IMR-90 (cell line): ENCODE results near the gene SDK1. TPM values are rescaled to one million over a fixed set of nuclear protein-coding genes. Genes with fewer than 3 reads are reported as not detected.

Experiments
- ATAC-seq: fragments of 200-7000 bp; cut with Tn5 transposase; 2 replicates; pipeline ENCODE4 v1.9.1; 2020; ENCODE audit warnings: low read depth, mild to moderate bottlenecking, moderate library complexity
- BruUV-seq: library from RNA; stranded (reverse); fragments of 400-500 nt; replicated peaks from 2 replicates; lab custom pipeline; 2021; lab: Mats Ljungman, UMichigan
- CTCF ChIA-PET: fragments of 300-600 bp; formaldehyde crosslinking; extraction: SDS; loops from one replicate; lab custom pipeline; 2021; ENCODE audit warnings: antibody characterized with exemption; lab: Yijun Ruan, JAX
- POLR2A ChIA-PET: fragments of 300-600 bp; sonication (Branson Sonifier 250); formaldehyde crosslinking; loops from one replicate; lab custom pipeline; 2022; ENCODE audit warnings: antibody characterized with exemption; ENCODE audit not compliant: unreplicated experiment; lab: Charles Lee
- DNase-seq: peaks from one replicate; pipeline ENCODE4 v3.0.0; 2013
- H2AFZ ChIP-seq: replicated peaks from 2 replicates; pipeline ENCODE3; 2013; ENCODE audit warnings: low read length, mild to moderate bottlenecking; ENCODE audit not compliant: poor library complexity
- H2AK5ac ChIP-seq: 2 replicates; pipeline ENCODE4 v1.6.1; 2013; ENCODE audit warnings: low read depth, low read length, inconsistent platforms
- H2AK9ac ChIP-seq: replicated peaks from 2 replicates; pipeline ENCODE3; 2013; ENCODE audit warnings: mild to moderate bottlenecking, low read depth, low read length, moderate library complexity; ENCODE audit not compliant: poor library complexity
- H2BK120ac ChIP-seq: 2 replicates; pipeline ENCODE4 v1.6.1; 2013; ENCODE audit warnings: low read depth, low read length, inconsistent platforms
- H2BK15ac ChIP-seq: 3 replicates; pipeline ENCODE4 v1.6.1; 2013; ENCODE audit warnings: low read depth, low read length, inconsistent platforms
- H2BK20ac ChIP-seq: 2 replicates; pipeline ENCODE4 v1.6.1; 2013; ENCODE audit warnings: low read depth, mild to moderate bottlenecking, inconsistent platforms, low read length, moderate library complexity
- H2BK5ac ChIP-seq: 2 replicates; pipeline ENCODE4 v1.6.1; 2013; ENCODE audit warnings: mild to moderate bottlenecking, low read depth, low read length, inconsistent platforms; ENCODE audit not compliant: poor library complexity, severe bottlenecking
- H3K14ac ChIP-seq: replicated peaks from 2 replicates; pipeline ENCODE4 v1.6.1; 2013; ENCODE audit warnings: low read depth, low read length, inconsistent platforms
- H3K18ac ChIP-seq: 2 replicates; pipeline ENCODE4 v1.6.1; 2013; ENCODE audit warnings: low read depth, low read length, control low read depth
- H3K23ac ChIP-seq: 2 replicates; pipeline ENCODE4 v1.6.1; 2013; ENCODE audit warnings: low read depth, low read length, inconsistent platforms
- H3K27ac ChIP-seq: 2 replicates; pipeline ENCODE4 v1.5.1; 2013; ENCODE audit warnings: mild to moderate bottlenecking, control low read depth, low read length; ENCODE audit not compliant: insufficient read depth
- H3K27me3 ChIP-seq: 2 replicates; pipeline ENCODE4 v1.6.1; 2013; ENCODE audit warnings: low read length; ENCODE audit not compliant: control insufficient read depth, insufficient read depth
- H3K36me3 ChIP-seq: 2 replicates; pipeline ENCODE4 v1.6.1; 2013; ENCODE audit warnings: low read length, mixed read lengths; ENCODE audit not compliant: control insufficient read depth, insufficient read depth
- H3K4ac ChIP-seq: 2 replicates; pipeline ENCODE4 v1.6.1; 2013; ENCODE audit warnings: low read depth, low read length, inconsistent platforms
- H3K4me1 ChIP-seq: 2 replicates; pipeline ENCODE4 v1.6.1; 2013; ENCODE audit warnings: low read length, mixed read lengths; ENCODE audit not compliant: control insufficient read depth, insufficient read depth
- H3K4me2 ChIP-seq: 2 replicates; pipeline ENCODE4 v1.6.1; 2013; ENCODE audit warnings: low read depth, mild to moderate bottlenecking, control low read depth, low read length, moderate library complexity
- H3K4me3 ChIP-seq: 2 replicates; pipeline ENCODE4 v1.5.1; 2013; ENCODE audit warnings: low read depth, mild to moderate bottlenecking, control low read depth, low read length, moderate library complexity; ENCODE audit not compliant: insufficient read depth
- H3K56ac ChIP-seq: 2 replicates; pipeline ENCODE4 v1.6.1; 2013; ENCODE audit warnings: low read length, inconsistent platforms; ENCODE audit not compliant: insufficient read depth; ENCODE audit errors: extremely low read depth
- H3K79me1 ChIP-seq, 2 experiments: 2 replicates each; pipeline ENCODE4 v1.6.1; 2013; ENCODE audit warnings: low read length in 2 of 2, inconsistent platforms in 1 of 2, low read depth in 1 of 2
- H3K9ac ChIP-seq: 2 replicates; pipeline ENCODE4 v1.6.1; 2013; ENCODE audit warnings: low read depth, low read length, control low read depth
- H3K9me1 ChIP-seq: 2 replicates; pipeline ENCODE4 v1.6.1; 2013; ENCODE audit warnings: low read length, inconsistent platforms; ENCODE audit not compliant: insufficient read depth
- H3K9me3 ChIP-seq: 2 replicates; pipeline ENCODE4 v1.6.1; 2013; ENCODE audit warnings: low read length; ENCODE audit not compliant: control insufficient read depth, insufficient read depth
- H4K20me1 ChIP-seq: 2 replicates; pipeline ENCODE4 v1.6.1; 2013; ENCODE audit warnings: low read length, inconsistent platforms; ENCODE audit not compliant: insufficient read depth
- H4K5ac ChIP-seq: 2 replicates; pipeline ENCODE4 v1.6.1; 2013; ENCODE audit warnings: mild to moderate bottlenecking, low read depth, low read length, control low read depth
- H4K8ac ChIP-seq, 2 experiments: 2 replicates each; pipeline ENCODE4 v1.6.1; 2013; ENCODE audit warnings: low read depth in 2 of 2, low read length in 2 of 2, control low read depth in 1 of 2, inconsistent platforms in 1 of 2
- H4K91ac ChIP-seq: 2 replicates; pipeline ENCODE4 v1.6.1; 2013; ENCODE audit warnings: low read depth, low read length, inconsistent platforms; ENCODE audit not compliant: insufficient read depth
- BHLHE40 ChIP-seq: fragments of 150-350 bp; IDR thresholded peaks from 2 replicates; pipeline ENCODE4 v1.6.1; 2016; ENCODE audit warnings: mild to moderate bottlenecking, low read depth, low read length
- CEBPB ChIP-seq: IDR thresholded peaks from 2 replicates; pipeline ENCODE4 v1.6.1; 2012; ENCODE audit warnings: low read depth, low read length, improper control_type of control experiment
- CHD1 ChIP-seq: IDR thresholded peaks from 2 replicates; pipeline ENCODE4 v1.6.1; 2012; ENCODE audit warnings: low read depth, low read length, improper control_type of control experiment
- FOS ChIP-seq: fragments of 150-350 bp; IDR thresholded peaks from 2 replicates; pipeline ENCODE4 v1.6.1; 2016; ENCODE audit warnings: low read depth, low read length
- MAFK ChIP-seq: IDR thresholded peaks from 2 replicates; pipeline ENCODE4 v1.6.1; 2012; ENCODE audit warnings: low read depth, low read length, improper control_type of control experiment
- MAZ ChIP-seq: IDR thresholded peaks from 2 replicates; pipeline ENCODE4 v1.6.1; 2012; ENCODE audit warnings: low read depth, mild to moderate bottlenecking, low read length, improper control_type of control experiment, moderate library complexity, borderline replicate concordance
- MXI1 ChIP-seq: IDR thresholded peaks from 2 replicates; pipeline ENCODE4 v1.6.1; 2012; ENCODE audit warnings: low read depth, mild to moderate bottlenecking, low read length, moderate library complexity, borderline replicate concordance
- NFE2L2 ChIP-seq: fragments of 150-350 bp; IDR thresholded peaks from 2 replicates; pipeline ENCODE4 v1.6.1; 2016; ENCODE audit warnings: low read depth, mild to moderate bottlenecking, low read length
- RAD21 ChIP-seq: IDR thresholded peaks from 2 replicates; pipeline ENCODE4 v1.6.1; 2012; ENCODE audit warnings: low read length, improper control_type of control experiment
- SMC3 ChIP-seq: fragments of 150-350 bp; IDR thresholded peaks from 2 replicates; pipeline ENCODE4 v1.6.1; 2016; ENCODE audit warnings: low read depth, mild to moderate bottlenecking, antibody characterized with exemption, low read length, moderate library complexity
- whole genome bisulfite sequencing, 2 experiments: methylation state at CpG; one replicate each; pipeline versions ENCODE4 v1.1.5 to v1.1.7; 2013; ENCODE audit warnings: missing lambda C conversion rate in 2 of 2; ENCODE audit not compliant: insufficient read length in 1 of 2; ENCODE audit errors: extremely low coverage in 2 of 2; 5-methylcytosine and 5-hydroxymethylcytosine counted together
- dilution Hi-C: fragments of 300-500 bp; cut with HindIII; formaldehyde crosslinking; loops from one replicate; pipeline ENCODE4 v1.14.3; 2018; ENCODE audit warnings: low sequenced_read_pairs; ENCODE audit not compliant: unreplicated experiment
- in situ Hi-C: fragments of 300-500 bp; cut with MboI; formaldehyde crosslinking; loops from 3 replicates; pipeline ENCODE4 v1.14.3; 2019; ENCODE audit warnings: low sequenced_read_pairs, inconsistent platforms, mixed read lengths
- intact Hi-C: fragments of 100-400 bp; cut with micrococcal nuclease; formaldehyde crosslinking; loops from 2 replicates; pipeline ENCODE4 v1.10.0; 2022
- polyA plus RNA-seq, 3 experiments: library from polyadenylated mRNA; depleted of rRNA; stranded (reverse); fragments of >200 nt; gene quantifications; 2 replicates each; pipeline ENCODE4 v1.2.3, GENCODE V29; 2012; ENCODE audit warnings: low replicate concordance in 1 of 3
- total RNA-seq: library from RNA; depleted of rRNA; stranded (reverse); fragments of >200 nt; gene quantifications from 2 replicates; pipeline ENCODE4 v1.2.3, GENCODE V29; 2012

The SDK1 gene
- total and polyA plus RNA-seq, 2 of the 4 experiments (the other 2 are of a cell fraction) = 1.5 to 1.6 TPM

GRCh38 chr7:4129481-4130122 is 828.5 kb downstream of the SDK1 start:
- H4K91ac ChIP-seq = no peak overlapping the region
- ChIA-PET POLR2A (no interaction called here), CTCF (no interaction called here)
- H3K9me1 ChIP-seq = no peaks in the 10 kb centered on the region
- no peaks in the 10 kb centered on the region for H3K79me1 ChIP-seq
- H2BK5ac ChIP-seq = no peak overlapping the region
- ATAC-seq = no peak
- H3K23ac ChIP-seq = no peak overlapping the region
- no peak overlapping the region for H3K9ac ChIP-seq
- H3K56ac ChIP-seq = no peak overlapping the region
- H4K20me1 ChIP-seq = no peaks in the 10 kb centered on the region
- no peak overlapping the region for H2AK5ac ChIP-seq
- no peak overlapping the region for H3K4ac ChIP-seq
- H4K8ac ChIP-seq = no peak overlapping the region
- no peaks in the 10 kb centered on the region for H3K36me3 ChIP-seq
- no peak overlapping the region for H3K18ac ChIP-seq
- BruUV-seq = no TSS peak
- no peaks in the 10 kb centered on the region for H3K27me3 ChIP-seq
- no peak overlapping the region for H3K4me3 ChIP-seq
- H3K4me2 ChIP-seq = no peak overlapping the region
- H2AFZ ChIP-seq = no peak overlapping the region
- DNase-seq = no peak
- dilution Hi-C loops (no loop called here), intact Hi-C loops (no loop called here), in situ Hi-C loops (no loop called here)
- no peak overlapping the region for H3K27ac ChIP-seq
- TF ChIP-seq NFE2L2 (no peak), MXI1 (no peak), BHLHE40 (no peak), FOS (no peak), CEBPB (no peak), SMC3 (no peak), CHD1 (no peak), MAZ (no peak), RAD21 (no peak), MAFK (no peak)
- H3K14ac ChIP-seq = no peak overlapping the region
- peaks cover 9% of the 10 kb centered on the region; the same call in 1 of the 2 replicates for H3K9me3 ChIP-seq
- WGBS, 2 experiments = 90% methylated on average over 19 of the region's 29 CpGs; no CpG with 5 or more reads in 1 of the 2 experiments
- H2BK15ac ChIP-seq = no peak overlapping the region
- no peak overlapping the region for H2BK120ac ChIP-seq
- no peaks in the 10 kb centered on the region for H3K4me1 ChIP-seq
- H2AK9ac ChIP-seq = no peak overlapping the region
- no peak overlapping the region for H4K5ac ChIP-seq
- H2BK20ac ChIP-seq = no peak overlapping the region
